ENCODE data around the gene NEMP2.

Gene NEMP2

DNA sequence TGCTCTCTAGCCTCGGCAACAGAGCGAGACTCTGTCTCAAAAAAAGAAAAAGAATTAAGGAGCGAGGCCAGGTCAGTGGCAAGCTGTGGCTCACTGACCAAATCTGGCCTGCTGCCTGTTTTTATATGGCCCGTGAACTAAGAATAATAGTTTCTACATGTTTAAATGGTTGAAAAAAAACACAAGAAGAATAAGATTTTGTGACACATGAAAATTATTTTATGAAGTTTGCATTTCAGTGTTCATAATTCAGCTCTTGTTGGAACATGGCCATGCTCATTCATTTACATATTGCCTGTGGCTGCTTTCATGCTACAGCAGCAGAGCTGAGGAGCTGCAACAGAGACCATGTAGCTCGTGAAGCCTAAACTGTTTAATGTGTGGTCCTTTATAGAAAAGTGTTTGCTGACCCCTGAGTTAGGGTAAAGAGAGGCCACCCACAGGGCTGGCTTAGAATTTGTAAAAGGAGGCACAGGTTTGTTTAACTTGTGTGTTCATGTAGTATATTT, 66.9 kb downstream of the NEMP2 start:
- Mint-ChIP-seq H3K36me3 (peaks cover 25% of the 10 kb centered on the region), H3K27ac (peak overlapping the region; percentile 30), H3K27me3 (no peaks in the 10 kb centered on the region), H3K9me3 (no peaks in the 10 kb centered on the region), H3K4me3 (no peak overlapping the region), H3K4me1 (peaks cover 63% of the 10 kb centered on the region)

DNA sequence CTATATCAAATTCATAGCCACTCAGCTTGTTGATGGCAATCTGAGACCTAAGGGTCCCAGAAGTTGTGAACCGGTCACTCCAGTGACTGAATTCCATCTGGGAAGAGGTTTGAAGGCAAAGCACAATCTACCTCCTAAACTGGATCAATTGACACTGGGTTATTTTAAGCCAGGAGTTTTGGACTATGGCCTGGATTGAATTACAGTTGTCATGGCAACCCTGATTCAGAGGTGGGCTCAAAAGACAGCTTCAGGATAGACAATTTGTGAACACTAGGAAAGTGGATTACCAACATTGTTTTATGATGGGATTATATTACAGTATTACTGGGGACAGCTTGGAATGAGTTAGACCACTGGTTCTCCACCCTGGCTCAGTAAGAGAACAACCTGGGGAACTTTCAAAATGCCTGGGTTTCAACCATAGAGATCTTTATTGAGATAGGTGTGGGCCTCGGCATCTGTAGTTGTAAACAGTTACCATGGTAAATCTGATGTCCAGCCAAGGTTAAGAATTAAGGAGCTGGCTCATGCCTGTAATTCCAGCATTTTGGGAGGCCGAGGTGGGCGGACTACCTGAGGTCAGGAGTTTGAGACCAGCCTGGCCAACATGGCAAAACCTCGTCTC, 67.6 kb downstream of the NEMP2 start:
- Mint-ChIP-seq H3K4me1 (peaks cover 70% of the 10 kb centered on the region), H3K9me3 (no peaks in the 10 kb centered on the region), H3K4me3 (no peak overlapping the region), H3K36me3 (peaks cover 23% of the 10 kb centered on the region), H3K27ac (no peak overlapping the region), H3K27me3 (no peaks in the 10 kb centered on the region)

DNA sequence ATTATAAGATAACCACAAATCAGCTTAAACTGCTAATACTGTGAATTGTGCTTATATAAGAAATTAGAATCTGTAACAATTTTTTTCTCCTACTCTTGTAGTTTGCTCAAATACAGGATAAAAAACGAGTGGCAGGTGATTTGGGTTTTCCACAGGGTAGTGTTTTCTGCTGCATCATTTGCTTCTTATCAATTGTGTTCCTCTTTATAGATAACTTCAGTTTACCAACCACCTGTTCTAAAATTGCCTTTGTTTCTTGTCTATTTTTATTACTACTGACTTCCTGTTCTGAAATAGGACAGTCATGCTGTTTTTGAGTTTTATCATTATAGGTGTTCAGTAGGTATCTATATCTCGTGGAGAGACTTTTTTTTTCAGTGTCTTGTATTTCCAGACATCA, 69.5 kb downstream of the NEMP2 start:
- H3K27ac Mint-ChIP-seq, result peak overlapping the region; percentile 76
- H3K4me1 Mint-ChIP-seq, result peaks cover 82% of the 10 kb centered on the region
- peak overlapping the region; percentile 15 for H3K4me3 Mint-ChIP-seq
- H3K27me3 Mint-ChIP-seq, result no peaks in the 10 kb centered on the region
- H3K36me3 Mint-ChIP-seq, result peaks cover 23% of the 10 kb centered on the region
- no peaks in the 10 kb centered on the region for H3K9me3 Mint-ChIP-seq

DNA sequence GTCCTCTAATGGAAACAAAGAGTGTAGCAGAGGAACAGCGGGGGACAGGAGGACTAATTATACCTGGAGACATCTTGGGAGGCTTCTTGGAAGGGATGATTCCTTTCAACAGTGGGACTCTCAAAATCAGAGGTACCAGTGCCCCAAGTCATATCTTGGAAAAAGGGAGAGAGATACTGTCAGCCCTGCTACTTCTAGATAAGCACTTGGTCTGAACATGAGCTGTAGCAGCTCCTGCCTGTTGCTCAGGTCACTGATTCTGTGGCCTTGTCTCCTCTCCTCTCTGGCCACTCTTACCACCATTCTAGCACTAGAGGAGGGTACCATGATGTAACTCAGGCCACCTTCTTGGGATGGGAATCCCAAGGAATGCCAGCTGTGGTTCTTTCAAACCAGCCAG, 71.9 kb downstream of the NEMP2 start:
- peaks cover 18% of the 10 kb centered on the region for H3K36me3 Mint-ChIP-seq
- no peaks in the 10 kb centered on the region for H3K9me3 Mint-ChIP-seq
- no peaks in the 10 kb centered on the region for H3K27me3 Mint-ChIP-seq
- no peak overlapping the region for H3K27ac Mint-ChIP-seq
- H3K4me1 Mint-ChIP-seq, result peaks cover 74% of the 10 kb centered on the region
- H3K4me3 Mint-ChIP-seq, result no peak overlapping the region

DNA sequence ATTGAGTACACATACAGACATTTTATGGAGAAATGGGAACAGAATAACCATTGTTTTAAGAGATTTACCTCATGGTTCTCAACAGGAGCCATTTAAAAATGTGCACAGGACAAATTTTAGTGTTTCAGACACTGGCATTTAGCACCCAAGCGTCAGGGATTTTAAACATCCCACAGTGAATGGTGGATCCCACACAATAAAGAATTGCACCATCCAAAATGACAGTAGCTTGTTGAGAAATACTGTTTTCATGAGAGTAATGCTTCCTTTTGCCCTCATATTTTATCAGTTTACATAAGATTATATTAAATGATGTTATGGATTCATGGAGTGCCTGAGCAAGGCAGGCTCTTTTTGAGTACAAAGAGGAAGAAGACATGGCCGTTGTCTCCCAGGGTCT, 72.3 kb downstream of the NEMP2 start:
- peaks cover 18% of the 10 kb centered on the region for H3K36me3 Mint-ChIP-seq
- H3K4me1 Mint-ChIP-seq, result peaks cover 71% of the 10 kb centered on the region
- no peak overlapping the region for H3K4me3 Mint-ChIP-seq
- H3K9me3 Mint-ChIP-seq, result no peaks in the 10 kb centered on the region
- no peak overlapping the region for H3K27ac Mint-ChIP-seq
- H3K27me3 Mint-ChIP-seq, result no peaks in the 10 kb centered on the region

DNA sequence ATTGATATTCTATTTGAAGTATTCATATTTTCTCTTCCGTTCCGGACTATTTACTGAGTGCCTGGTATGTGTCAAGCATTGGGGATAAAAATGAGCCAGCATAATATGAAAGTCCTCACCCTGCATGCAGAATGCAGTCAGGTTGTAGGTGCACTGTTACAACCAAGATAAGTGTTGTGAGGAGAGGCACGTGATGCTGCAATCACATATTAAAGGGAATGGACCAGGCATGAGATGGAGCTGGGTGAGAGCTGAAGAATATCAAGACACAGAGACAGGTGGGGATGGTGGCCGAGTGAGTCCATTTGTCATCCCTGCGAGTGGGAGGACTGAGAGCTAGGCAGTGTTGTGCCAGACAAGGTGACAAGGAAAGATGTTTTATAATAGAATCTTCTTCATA, 74.0 kb downstream of the NEMP2 start:
- Mint-ChIP-seq H3K27ac (no peak overlapping the region), H3K4me3 (no peak overlapping the region), H3K9me3 (no peaks in the 10 kb centered on the region), H3K36me3 (peaks cover 19% of the 10 kb centered on the region), H3K4me1 (peaks cover 64% of the 10 kb centered on the region), H3K27me3 (no peaks in the 10 kb centered on the region)

DNA sequence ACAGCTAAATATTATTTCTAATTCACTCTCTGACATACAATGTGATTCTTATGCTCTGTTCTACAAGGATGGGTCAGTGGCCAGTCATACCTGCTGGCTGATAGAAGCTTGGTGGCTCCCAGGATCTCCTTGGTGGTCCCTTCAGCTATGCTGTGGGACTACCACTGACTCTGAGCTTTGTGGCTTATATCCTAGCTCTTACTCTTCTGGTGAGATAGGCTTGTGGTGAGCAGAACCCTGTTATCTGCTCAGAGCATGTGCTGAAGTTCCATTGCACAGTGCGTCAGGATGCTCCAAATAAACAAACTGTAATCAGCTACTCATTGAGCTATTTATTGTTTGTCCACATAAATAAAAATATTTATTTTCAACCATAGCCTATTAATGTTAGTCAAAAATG, 74.6 kb downstream of the NEMP2 start:
- peaks cover 17% of the 10 kb centered on the region for H3K36me3 Mint-ChIP-seq
- no peaks in the 10 kb centered on the region for H3K27me3 Mint-ChIP-seq
- no peak overlapping the region for H3K4me3 Mint-ChIP-seq
- H3K9me3 Mint-ChIP-seq, result no peaks in the 10 kb centered on the region
- peaks cover 62% of the 10 kb centered on the region for H3K4me1 Mint-ChIP-seq
- no peak overlapping the region for H3K27ac Mint-ChIP-seq

DNA sequence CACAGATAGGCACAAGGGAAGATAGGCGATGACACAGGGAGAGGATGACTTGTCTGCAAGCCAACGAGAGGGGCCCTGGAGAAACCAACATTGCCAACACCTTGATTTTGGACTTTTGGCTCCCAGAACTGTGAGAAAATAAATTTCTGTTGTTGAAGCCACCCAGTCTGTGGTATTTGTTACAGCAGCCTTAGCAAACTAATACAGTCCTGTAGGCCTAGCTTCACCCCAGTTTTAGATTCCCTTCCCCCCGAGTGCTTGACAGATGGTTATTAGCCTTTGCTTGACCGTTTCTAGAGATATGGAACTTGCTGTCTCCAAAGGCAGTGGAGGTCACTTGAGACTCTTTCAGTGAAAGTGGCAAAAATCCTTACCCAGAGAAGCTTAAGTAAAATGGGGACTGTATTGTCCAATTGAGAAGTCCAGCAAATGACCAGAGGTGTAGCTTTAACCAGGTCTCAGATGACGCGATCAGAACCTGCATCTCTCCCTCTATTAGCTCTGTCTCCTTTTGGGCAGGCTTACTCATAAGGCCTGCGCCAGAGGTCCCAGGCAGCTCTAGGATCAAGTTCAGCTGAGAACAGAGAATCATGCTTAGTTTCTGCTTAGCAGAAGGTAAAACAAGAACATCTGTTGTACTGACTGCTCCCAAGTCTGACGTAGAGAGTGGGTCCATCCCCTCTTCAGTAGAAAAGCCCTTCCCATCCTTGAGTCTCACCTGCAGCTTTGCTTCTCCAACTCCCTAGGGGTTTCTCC, 76.0 kb downstream of the NEMP2 start:
- Mint-ChIP-seq H3K4me1 (peaks cover 56% of the 10 kb centered on the region), H3K36me3 (peaks cover 22% of the 10 kb centered on the region), H3K27ac (no peak overlapping the region), H3K4me3 (no peak overlapping the region), H3K9me3 (no peaks in the 10 kb centered on the region), H3K27me3 (no peaks in the 10 kb centered on the region)

DNA sequence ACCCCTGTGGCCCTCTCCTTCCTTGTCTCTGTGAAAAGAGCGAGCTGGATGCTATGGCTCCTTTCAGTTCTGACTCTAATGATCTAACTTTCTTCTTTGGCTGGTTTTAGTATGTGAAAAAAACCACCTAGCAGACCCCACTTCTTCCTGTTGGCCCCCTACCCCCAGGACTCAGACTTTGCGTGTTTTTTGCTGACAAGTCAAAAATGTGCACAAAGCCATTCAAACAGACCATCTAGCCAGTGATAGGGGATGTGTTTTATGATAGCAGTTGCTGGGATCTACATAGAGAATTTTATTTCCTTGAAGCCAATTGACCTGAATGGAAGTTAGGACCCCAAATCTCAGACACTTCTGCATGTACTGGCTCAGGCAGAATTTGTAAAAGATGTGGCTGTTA, 77.3 kb downstream of the NEMP2 start:
- Mint-ChIP-seq H3K4me1 (peaks cover 56% of the 10 kb centered on the region), H3K27me3 (no peaks in the 10 kb centered on the region), H3K4me3 (no peak overlapping the region), H3K36me3 (peaks cover 30% of the 10 kb centered on the region), H3K27ac (no peak overlapping the region), H3K9me3 (no peaks in the 10 kb centered on the region)

DNA sequence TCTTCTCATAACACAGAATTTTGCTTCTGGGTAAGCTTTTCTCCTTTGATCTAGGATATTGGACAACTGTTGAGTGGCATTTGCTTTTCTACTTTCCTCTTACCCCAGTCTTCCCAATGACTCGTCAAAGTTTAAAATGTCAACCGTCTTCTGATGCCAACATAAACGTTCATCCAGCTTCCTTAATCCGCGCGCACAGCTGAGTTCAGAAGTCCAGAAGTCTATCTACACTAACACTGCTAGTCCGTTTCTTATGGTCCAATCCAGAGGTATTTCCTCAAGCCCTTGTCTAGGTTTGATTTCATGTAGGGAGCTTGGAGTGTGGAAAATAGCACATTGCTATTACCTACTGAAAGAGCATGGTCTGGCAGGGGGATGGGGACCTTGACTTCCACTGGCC, 77.7 kb downstream of the NEMP2 start:
- Mint-ChIP-seq H3K27me3 (no peaks in the 10 kb centered on the region), H3K9me3 (no peaks in the 10 kb centered on the region), H3K4me1 (peaks cover 56% of the 10 kb centered on the region), H3K27ac (no peak overlapping the region), H3K36me3 (peaks cover 30% of the 10 kb centered on the region), H3K4me3 (no peak overlapping the region)

DNA sequence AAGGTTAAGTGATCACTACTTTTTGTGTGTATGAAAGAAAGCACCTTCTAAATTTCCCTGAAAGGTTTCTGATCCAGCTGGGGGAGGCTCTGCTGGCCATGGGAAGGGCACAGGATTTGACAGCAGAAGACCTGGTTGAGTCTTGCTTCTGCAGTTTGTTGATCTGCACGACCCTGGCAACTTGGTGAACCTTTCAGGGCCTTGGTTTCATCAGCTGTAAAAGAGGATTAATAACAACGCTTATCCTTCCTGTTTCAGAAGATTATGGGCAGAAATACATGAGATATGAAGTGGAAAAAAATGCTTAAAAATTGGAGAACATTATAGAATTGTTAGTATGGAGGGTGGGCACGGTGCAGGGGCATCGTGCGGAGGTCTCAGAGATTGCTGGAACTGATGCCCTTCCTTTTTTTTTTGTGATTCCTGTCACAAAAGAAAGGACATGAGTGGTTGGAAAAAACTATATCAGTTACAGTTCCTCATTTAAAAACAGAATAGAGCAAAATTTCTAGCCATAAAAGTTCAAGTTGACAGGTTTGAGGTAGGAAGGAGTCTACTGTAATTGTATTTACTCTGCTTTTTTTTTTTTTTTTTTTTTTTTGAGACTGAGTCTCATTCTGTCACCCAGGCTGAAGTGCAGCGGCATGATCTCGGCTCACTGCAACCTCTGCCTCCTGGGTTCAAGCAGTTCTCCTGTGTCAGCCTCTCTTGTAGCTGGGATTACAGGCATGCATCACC, 79.0 kb downstream of the NEMP2 start:
- Mint-ChIP-seq H3K9me3 (no peaks in the 10 kb centered on the region), H3K27me3 (no peaks in the 10 kb centered on the region), H3K36me3 (peaks cover 35% of the 10 kb centered on the region), H3K27ac (no peak overlapping the region), H3K4me3 (no peak overlapping the region), H3K4me1 (peaks cover 61% of the 10 kb centered on the region)

DNA sequence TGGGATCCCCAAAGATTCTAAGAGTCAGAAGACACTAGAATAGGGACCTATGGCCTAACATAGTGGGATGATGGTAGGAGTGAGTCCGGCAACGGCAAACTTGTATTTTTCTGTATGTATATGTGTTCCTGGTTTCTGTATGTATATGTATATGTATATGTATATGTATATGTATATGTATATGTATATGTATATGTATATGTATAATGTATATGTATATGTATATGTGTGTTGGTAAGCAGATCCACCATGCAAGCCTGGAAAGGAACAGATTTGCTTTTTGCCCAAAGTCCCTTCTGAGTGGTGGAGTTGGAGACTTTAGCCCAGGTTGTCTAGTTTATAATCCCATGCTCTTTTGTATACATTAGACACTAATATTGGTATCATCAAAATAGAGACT, 79.7 kb downstream of the NEMP2 start:
- Mint-ChIP-seq H3K4me1 (peaks cover 57% of the 10 kb centered on the region), H3K27me3 (no peaks in the 10 kb centered on the region), H3K4me3 (no peak overlapping the region), H3K36me3 (peaks cover 35% of the 10 kb centered on the region), H3K9me3 (no peaks in the 10 kb centered on the region), H3K27ac (no peak overlapping the region)

All from activated naive CD4-positive, alpha-beta T cell treated with anti-CD3 and anti-CD28 coated beads, Interleukin-2, amount 50 U/mL, for 24 hours (primary cell).